ENCODE measurements around the gene ZNF678.
"Not testable (repeated sequence)": the region's sequence is repeated elsewhere in the genome, so short reads cannot be mapped to it uniquely, and the experiment has no call there.

The ZNF678 gene

DNA sequence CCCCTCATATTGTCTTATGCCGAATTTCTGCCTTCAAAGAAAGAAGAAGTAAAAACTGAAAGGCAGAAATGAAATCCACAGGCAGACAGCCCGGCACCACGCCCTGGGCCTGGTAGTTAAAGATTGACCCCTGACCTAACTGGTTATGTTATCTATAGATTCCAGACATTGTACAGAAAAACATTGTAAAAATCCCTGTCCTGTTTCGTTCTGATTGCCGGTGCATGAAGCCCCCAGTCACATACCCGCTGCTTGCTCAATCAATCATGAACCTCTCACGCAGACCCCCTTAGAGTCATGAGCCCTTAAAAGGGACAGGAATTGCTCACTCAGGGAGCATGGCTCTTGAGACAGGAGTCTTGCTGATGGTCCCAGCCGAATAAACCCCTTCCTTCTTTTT lies 122.5 kb downstream of the ZNF678 start:
- DNase-seq (ENCODE audit: insufficient read length) (no peak), FAIRE-seq (no peak)
- TF ChIP-seq POLR2AphosphoS5 (IDR thresholded peaks at IDR 0.05; ENCODE audit: low read depth, low read length) (no peak), TAF1 (IDR thresholded peaks at IDR 0.05; ENCODE audit: borderline replicate concordance, low read depth, low read length) (no peak), POLR2A (IDR thresholded peaks at IDR 0.05; ENCODE audit: low read depth, low read length) (no peak)

DNA sequence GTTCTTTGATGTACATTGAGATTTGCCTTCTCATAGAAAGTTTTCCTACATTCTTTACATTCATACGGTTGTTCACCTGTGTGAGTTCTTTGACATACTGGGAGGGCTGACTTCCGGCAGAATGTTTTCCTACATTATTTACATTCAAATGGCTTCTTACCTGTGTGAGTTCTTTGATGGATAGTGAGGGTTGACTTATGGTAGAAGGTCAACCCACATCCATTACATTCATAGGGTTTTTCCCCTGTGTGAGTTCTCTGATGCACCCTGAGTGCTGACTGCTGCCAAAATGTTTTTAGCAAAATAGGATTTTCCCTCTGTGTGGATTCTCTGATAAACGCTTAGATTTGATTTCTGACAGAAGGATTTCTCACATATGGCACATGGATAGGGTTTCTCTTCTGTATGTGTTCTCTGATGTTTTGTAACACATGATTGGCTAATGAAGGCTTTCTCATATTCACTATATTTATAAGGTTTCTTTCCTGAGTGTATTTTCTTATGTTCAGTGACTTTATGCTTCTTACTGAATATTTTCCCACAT lies 134.0 kb downstream of the ZNF678 start:
- FAIRE-seq (no peak), DNase-seq (ENCODE audit: insufficient read length) (no peak)
- TF ChIP-seq TAF1 (IDR thresholded peaks at IDR 0.05; ENCODE audit: borderline replicate concordance, low read depth, low read length) (no peak), POLR2A (IDR thresholded peaks at IDR 0.05; ENCODE audit: low read depth, low read length) (no peak), POLR2AphosphoS5 (IDR thresholded peaks at IDR 0.05; ENCODE audit: low read depth, low read length) (no peak)

DNA sequence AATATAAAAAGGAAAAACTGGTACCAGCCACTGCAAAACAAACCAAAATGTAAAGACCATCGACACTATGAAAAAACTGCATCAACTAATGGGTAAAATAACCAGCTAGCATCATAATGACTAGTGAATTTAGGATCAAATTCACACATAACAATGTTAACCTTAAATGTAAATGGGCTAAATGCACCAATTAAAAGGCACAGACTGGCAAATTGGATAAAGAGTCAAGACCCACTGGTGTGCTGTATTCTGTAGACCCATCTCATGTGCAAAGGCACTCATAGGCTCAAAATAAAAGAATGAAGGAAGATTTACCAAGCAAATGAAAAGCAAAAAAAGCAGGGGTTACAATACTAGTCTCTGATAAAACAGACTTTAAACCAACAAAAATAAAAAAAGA lies 138.3 kb downstream of the ZNF678 start:
- FAIRE-seq; DNase-seq (ENCODE audit: insufficient read length): not testable (repeated sequence)

DNA sequence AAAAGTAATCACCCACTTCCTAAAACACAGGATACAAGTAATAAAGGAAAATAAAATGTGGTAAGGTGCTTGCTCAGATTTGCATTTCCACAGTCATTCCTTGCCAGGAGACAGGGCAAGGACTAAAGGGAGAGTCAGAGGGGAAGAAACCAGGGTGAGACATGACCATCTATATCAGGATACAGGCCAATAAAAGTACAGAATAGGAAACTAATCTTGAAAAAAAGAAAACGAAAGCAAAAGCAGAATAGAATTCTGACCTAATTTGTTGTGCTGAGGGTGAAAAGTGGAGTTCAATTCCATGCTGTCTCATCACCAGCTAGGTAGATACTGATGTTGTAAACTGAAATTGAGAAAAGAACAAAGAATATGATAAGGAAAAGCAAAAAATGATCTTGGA lies 144.5 kb downstream of the ZNF678 start:
- FAIRE-seq (no peak), DNase-seq (ENCODE audit: insufficient read length) (no peak)
- TF ChIP-seq TAF1 (IDR thresholded peaks at IDR 0.05; ENCODE audit: borderline replicate concordance, low read depth, low read length): no peak
- no peak for TF ChIP-seq POLR2AphosphoS5 (IDR thresholded peaks at IDR 0.05; ENCODE audit: low read depth, low read length)
- TF ChIP-seq POLR2A (IDR thresholded peaks at IDR 0.05; ENCODE audit: low read depth, low read length): no peak

DNA sequence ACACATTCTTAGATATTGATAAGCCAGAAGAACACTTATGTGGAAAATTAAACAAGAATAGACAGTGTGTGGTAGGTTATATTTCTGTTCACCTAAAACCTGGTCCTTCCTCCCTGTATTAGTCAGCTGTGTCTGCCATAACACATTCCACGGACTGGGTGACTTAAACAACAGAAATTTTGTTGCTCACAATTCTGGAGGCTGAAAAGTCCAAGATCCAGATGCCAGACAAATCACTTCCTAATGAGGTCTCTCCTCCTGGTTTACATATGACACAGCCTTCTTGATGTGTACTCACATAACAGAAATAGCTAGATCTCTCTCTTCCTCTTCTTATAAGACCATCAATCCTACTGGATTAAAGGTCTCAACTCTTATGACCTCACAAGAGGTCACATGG lies 146.1 kb downstream of the ZNF678 start:
- DNase-seq (ENCODE audit: insufficient read length) (no peak), FAIRE-seq (no peak)
- TF ChIP-seq TAF1 (IDR thresholded peaks at IDR 0.05; ENCODE audit: borderline replicate concordance, low read depth, low read length) (no peak), POLR2AphosphoS5 (IDR thresholded peaks at IDR 0.05; ENCODE audit: low read depth, low read length) (no peak), POLR2A (IDR thresholded peaks at IDR 0.05; ENCODE audit: low read depth, low read length) (no peak)

DNA sequence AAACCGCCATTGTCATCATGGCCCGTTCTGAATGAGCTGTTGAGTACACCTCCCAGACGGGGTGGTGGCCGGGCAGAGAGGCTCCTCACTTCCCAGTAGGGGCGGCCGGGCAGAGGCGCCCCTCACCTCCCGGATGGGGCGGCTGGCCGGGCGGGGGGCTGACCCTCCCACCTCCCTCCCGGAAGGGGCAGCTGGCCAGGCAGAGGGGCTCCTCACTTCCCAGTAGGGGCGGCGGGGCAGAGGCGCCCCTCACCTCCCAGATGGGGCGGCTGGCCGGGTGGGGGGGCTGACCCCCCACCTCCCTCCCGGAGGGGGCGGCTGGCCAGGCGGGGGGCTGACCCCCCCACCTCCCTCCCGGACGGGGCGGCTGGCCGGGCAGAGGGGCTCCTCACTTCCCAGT lies 147.1 kb downstream of the ZNF678 start:
- not testable (repeated sequence) for DNase-seq (ENCODE audit: insufficient read length); FAIRE-seq

DNA sequence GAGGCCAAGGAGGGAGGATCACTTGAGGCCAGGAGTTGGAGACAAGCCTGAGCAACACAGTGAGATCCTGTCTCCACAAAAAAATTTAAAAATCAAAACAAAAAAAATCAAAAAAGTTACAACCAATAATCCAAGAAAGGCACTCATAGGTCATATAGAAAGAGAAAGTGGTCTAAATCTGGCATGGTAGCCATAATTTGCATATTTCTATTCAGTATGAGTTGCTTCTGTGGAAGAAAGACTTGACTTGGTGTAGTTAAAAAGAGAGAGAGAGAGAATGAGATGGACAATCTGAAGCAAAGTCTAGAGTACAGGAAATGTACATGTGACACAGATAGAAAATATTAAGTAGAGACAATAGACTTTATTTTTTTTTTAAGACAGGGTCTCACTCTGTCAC lies 149.3 kb downstream of the ZNF678 start:
- no peak for TF ChIP-seq TAF1 (IDR thresholded peaks at IDR 0.05; ENCODE audit: borderline replicate concordance, low read depth, low read length)
- no peak for TF ChIP-seq POLR2AphosphoS5 (IDR thresholded peaks at IDR 0.05; ENCODE audit: low read depth, low read length)
- TF ChIP-seq POLR2A (IDR thresholded peaks at IDR 0.05; ENCODE audit: low read depth, low read length): no peak
- FAIRE-seq (no peak), DNase-seq (ENCODE audit: insufficient read length) (no peak)

DNA sequence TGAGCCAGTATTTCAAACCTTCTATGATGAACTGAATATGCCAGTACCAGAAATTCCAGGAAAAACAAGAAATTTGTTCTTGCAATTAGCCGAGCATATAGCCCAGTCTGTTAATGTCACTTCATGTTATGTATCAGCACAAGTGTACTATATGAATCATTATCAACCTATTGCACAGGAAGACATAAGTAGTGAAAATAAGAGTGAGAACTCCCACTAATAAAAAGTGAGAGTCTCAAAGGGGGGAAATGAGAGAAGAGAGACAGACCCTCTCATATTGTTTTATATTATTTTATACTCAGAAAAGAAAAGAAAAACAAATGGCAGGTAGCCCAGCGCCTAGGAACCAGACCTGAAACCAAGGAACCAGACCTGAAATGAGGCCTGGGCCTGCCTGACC lies 155.6 kb downstream of the ZNF678 start:
- FAIRE-seq (no peak), DNase-seq (ENCODE audit: insufficient read length) (no peak)
- TF ChIP-seq TAF1 (IDR thresholded peaks at IDR 0.05; ENCODE audit: borderline replicate concordance, low read depth, low read length): no peak
- TF ChIP-seq POLR2A (IDR thresholded peaks at IDR 0.05; ENCODE audit: low read depth, low read length): no peak
- TF ChIP-seq POLR2AphosphoS5 (IDR thresholded peaks at IDR 0.05; ENCODE audit: low read depth, low read length): no peak

DNA sequence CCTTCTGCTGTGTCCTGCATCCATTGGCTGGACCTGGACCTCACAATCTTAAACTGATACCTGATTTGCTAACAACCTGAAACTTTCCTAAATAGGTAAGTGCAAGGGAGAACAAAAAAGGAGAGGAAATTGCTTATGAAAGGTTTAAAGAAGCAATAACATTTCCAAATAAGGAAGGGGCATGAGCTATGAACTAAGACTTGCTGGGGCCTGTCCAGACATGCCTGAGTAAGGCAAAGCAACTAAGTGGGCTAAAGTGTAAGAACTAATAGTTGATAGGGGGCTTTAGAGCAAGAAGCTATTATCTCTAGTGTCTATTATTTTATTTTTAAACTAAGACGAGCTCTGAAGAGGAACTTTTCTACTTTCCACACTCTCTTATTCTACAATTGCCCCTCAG lies 160.1 kb downstream of the ZNF678 start:
- FAIRE-seq (no peak), DNase-seq (ENCODE audit: insufficient read length) (no peak)
- no peak for TF ChIP-seq TAF1 (IDR thresholded peaks at IDR 0.05; ENCODE audit: borderline replicate concordance, low read depth, low read length)
- no peak for TF ChIP-seq POLR2AphosphoS5 (IDR thresholded peaks at IDR 0.05; ENCODE audit: low read depth, low read length)
- TF ChIP-seq POLR2A (IDR thresholded peaks at IDR 0.05; ENCODE audit: low read depth, low read length): no peak

DNA sequence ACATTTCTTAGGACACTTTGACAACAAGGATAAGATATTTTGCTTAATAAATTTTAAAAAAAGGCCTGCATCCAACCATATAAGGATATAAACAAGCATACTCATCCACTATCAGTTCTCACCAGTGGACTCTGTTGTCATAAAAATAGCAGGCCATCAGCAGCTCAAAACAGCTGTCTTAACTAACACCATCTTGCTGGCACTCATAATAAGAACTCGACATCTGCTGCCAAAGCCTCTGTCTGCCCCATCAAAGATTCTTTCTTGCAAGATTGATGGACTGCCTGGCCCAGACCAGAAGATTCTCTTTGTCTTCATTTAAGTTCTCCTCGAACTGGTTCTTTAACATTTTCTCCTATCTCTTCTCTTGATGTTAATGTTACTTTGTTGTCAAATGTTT lies 161.7 kb downstream of the ZNF678 start:
- no peak for TF ChIP-seq TAF1 (IDR thresholded peaks at IDR 0.05; ENCODE audit: borderline replicate concordance, low read depth, low read length)
- TF ChIP-seq POLR2AphosphoS5 (IDR thresholded peaks at IDR 0.05; ENCODE audit: low read depth, low read length): no peak
- no peak for DNase-seq (ENCODE audit: insufficient read length)
- no peak for FAIRE-seq

DNA sequence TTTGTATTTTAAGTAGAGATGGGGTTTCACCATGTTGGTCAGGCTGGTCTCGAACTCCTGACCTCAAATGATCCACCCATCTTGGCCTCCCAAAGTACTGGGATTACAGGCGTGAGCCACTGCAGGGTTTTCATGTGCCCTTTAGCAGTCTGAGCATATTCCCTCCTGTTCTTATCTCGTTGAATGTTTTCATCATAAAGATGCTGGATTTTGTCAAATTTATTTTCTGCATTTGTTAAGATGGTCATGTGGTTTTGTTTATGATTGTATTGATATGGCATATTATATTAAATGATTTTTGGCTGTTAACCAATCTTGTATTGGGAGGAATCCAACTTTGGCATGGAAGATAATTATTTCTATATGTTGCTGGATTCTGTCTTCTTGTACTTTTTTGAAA lies 163.0 kb downstream of the ZNF678 start:
- DNase-seq (ENCODE audit: insufficient read length) (no peak), FAIRE-seq (no peak)
- TF ChIP-seq POLR2A (IDR thresholded peaks at IDR 0.05; ENCODE audit: low read depth, low read length) (no peak), POLR2AphosphoS5 (IDR thresholded peaks at IDR 0.05; ENCODE audit: low read depth, low read length) (no peak), TAF1 (IDR thresholded peaks at IDR 0.05; ENCODE audit: borderline replicate concordance, low read depth, low read length) (no peak)
